WERI-Rb-1 (cell line): ENCODE data around the gene C11orf24.

Experiments
- DNase-seq: peaks from one replicate; pipeline ENCODE4 v3.0.0-alpha.2; 2020
- H3K27ac ChIP-seq: fragments of 250-450 bp; sonication (Bioruptor Pico); 2 replicates; pipeline ENCODE4 v1.5.1; 2020; ENCODE audit warnings: mild to moderate bottlenecking, moderate library complexity
- H3K27me3 ChIP-seq: fragments of 250-450 bp; sonication (Bioruptor Pico); 2 replicates; pipeline ENCODE4 v1.5.1; 2021; ENCODE audit warnings: mild to moderate bottlenecking, low read depth, moderate library complexity; ENCODE audit not compliant: insufficient read depth, severe bottlenecking
- H3K36me3 ChIP-seq: fragments of 250-450 bp; sonication (Bioruptor Pico); 2 replicates; pipeline ENCODE4 v1.5.1; 2020; ENCODE audit warnings: mild to moderate bottlenecking, moderate library complexity
- H3K4me3 ChIP-seq: 2 replicates; pipeline ENCODE4 v1.5.1; 2011; ENCODE audit warnings: low read depth, mild to moderate bottlenecking, control low read depth, low read length
- H3K9me3 ChIP-seq: fragments of 250-450 bp; sonication (Bioruptor Pico); 2 replicates; pipeline ENCODE4 v1.5.1; 2021; ENCODE audit warnings: mild to moderate bottlenecking, moderate library complexity; ENCODE audit not compliant: severe bottlenecking
- TF ChIP-seq, protein P1 (sequence below): IDR thresholded peaks from 2 replicates; pipeline ENCODE4 v1.5.1; 2011; ENCODE audit warnings: low read depth, mild to moderate bottlenecking, control low read depth, inconsistent platforms, low read length

The C11orf24 gene

DNA sequence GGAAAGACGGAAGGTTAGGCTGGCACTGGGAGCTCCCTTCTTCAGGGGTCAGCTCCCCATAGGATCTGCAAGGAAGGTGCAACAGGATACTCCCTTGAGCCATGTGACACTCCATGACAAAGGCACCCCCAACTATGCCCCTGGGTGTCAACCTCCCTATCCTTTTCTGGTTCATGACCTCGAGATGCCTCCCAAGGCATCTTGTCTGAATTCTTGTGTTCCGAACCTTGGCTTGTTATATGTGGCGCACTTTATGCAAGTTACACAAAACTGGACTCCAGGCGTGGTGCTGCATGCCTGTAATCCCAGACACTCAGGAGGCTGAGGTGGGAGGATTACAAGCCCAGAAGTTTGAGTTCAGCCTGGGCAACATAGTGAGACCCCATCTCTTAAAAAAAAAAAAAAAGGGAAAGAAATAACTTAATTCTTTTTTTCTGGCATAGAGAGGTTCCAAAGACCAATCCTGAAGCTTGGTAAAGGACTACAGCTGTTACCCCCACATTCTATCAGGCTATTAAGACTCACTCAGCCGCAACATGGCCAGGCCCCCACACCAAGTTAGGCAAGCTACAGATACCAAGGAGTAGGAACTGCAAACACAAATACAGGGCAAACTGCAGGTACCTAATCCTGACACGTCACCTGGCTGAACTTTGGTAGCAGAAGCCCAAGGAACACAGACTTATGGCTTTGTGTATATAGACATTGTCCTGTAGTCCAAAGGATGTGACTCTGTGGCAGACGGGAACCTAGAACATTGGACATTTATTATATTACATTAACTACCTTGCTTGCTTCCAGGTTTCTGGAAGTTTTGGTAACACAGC, 1.4 kb downstream of the C11orf24 start:
- peak overlapping the region; percentile 91 for H3K4me3 ChIP-seq
- H3K9me3 ChIP-seq: no peaks in the 10 kb centered on the region
- TF ChIP-seq, protein P1, sequence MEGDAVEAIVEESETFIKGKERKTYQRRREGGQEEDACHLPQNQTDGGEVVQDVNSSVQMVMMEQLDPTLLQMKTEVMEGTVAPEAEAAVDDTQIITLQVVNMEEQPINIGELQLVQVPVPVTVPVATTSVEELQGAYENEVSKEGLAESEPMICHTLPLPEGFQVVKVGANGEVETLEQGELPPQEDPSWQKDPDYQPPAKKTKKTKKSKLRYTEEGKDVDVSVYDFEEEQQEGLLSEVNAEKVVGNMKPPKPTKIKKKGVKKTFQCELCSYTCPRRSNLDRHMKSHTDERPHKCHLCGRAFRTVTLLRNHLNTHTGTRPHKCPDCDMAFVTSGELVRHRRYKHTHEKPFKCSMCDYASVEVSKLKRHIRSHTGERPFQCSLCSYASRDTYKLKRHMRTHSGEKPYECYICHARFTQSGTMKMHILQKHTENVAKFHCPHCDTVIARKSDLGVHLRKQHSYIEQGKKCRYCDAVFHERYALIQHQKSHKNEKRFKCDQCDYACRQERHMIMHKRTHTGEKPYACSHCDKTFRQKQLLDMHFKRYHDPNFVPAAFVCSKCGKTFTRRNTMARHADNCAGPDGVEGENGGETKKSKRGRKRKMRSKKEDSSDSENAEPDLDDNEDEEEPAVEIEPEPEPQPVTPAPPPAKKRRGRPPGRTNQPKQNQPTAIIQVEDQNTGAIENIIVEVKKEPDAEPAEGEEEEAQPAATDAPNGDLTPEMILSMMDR: no peak
- no peaks in the 10 kb centered on the region for H3K27me3 ChIP-seq
- DNase-seq: no peak
- H3K27ac ChIP-seq: peak overlapping the region; percentile 87
- peaks cover 23% of the 10 kb centered on the region for H3K36me3 ChIP-seq

- DNase-seq: no peak
- H3K9me3 ChIP-seq: no peaks in the 10 kb centered on the region
- TF ChIP-seq, protein P1: no peak
- H3K27ac ChIP-seq: no peak overlapping the region
- no peak overlapping the region for H3K4me3 ChIP-seq
- H3K36me3 ChIP-seq: peaks cover 29% of the 10 kb centered on the region
- no peaks in the 10 kb centered on the region for H3K27me3 ChIP-seq
Observed at GRCh38 chr11:68269414-68270081, 2.2 kb downstream of the C11orf24 start.

- H3K36me3 ChIP-seq: peaks cover 35% of the 10 kb centered on the region
Observed at GRCh38 chr11:68267881-68268240, 3.9 kb downstream of the C11orf24 start.

DNA sequence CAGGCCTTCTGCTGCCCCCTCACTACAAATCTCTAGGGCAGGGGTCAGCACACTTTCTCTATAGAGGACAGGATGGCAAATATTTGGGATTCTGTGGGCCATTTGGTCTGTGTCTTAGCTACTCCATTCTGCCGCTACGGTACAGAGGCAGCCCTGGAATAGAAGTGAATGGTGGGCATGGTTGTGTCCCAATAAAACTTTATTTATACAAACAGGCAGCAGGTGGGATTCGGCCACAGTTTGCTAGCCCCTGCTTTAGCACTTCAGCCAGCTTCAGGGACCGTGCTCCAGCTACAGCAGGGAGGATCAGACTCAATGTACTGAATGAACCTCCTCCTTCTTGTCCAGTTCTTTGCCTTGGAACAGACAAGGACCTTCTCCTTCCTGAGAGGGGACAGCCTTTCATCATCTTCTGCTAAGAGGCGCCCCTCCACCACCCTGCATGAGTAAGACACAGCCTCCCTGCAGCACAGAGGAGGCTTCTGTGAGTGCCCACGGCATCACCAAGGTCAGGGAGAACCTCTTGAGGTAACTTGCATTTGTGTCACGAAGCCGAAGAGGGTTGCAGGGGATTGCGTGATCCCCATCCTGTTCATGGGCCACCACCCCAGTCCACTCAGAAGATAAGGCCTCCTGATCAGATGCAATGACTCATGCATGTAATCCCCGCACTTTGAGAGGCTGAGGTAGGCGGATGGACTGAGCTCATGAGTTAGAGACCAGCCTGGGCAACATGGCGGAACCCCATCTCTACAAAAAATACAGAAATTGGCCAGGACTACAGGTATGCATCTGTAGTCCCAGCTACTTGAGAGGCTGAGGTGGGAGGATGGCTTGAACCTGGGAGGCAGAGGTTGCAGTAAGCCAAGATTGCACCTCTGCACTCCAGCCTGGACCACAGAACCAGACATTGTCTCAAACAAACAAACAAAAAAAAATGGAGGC, 4.6 kb downstream of the C11orf24 start:
- peaks cover 42% of the 10 kb centered on the region for H3K36me3 ChIP-seq
- TF ChIP-seq, protein P1: no peak
- H3K4me3 ChIP-seq: no peak overlapping the region
- H3K9me3 ChIP-seq: no peaks in the 10 kb centered on the region
- H3K27ac ChIP-seq: no peak overlapping the region
- H3K27me3 ChIP-seq: no peaks in the 10 kb centered on the region
- DNase-seq: no peak

More at GRCh38 chr11:68267881-68268240, 3.9 kb downstream of the C11orf24 start:
- Histone ChIP-seq H3K4me3 (no peak overlapping the region), H3K27me3 (no peaks in the 10 kb centered on the region), H3K9me3 (no peaks in the 10 kb centered on the region), H3K27ac (no peak overlapping the region)
- TF ChIP-seq, protein P1: no peak
- no peak for DNase-seq

GRCh38 chr11:68266121-68266891, 5.5 kb downstream of the C11orf24 start:
- Histone ChIP-seq H3K27me3 (no peaks in the 10 kb centered on the region), H3K27ac (no peak overlapping the region), H3K4me3 (no peak overlapping the region), H3K9me3 (no peaks in the 10 kb centered on the region), H3K36me3 (peaks cover 49% of the 10 kb centered on the region)
- TF ChIP-seq, protein P1: no peak
- no peak for DNase-seq
